GM12801 (cell line): ENCODE results near the gene KLHL3.

Experiments
- CTCF ChIP-seq: IDR thresholded peaks from one replicate; pipeline ENCODE4 v1.5.1; 2011; ENCODE audit warnings: control low read depth; ENCODE audit not compliant: insufficient read length; ENCODE audit errors: extremely low read depth

The KLHL3 gene

DNA sequence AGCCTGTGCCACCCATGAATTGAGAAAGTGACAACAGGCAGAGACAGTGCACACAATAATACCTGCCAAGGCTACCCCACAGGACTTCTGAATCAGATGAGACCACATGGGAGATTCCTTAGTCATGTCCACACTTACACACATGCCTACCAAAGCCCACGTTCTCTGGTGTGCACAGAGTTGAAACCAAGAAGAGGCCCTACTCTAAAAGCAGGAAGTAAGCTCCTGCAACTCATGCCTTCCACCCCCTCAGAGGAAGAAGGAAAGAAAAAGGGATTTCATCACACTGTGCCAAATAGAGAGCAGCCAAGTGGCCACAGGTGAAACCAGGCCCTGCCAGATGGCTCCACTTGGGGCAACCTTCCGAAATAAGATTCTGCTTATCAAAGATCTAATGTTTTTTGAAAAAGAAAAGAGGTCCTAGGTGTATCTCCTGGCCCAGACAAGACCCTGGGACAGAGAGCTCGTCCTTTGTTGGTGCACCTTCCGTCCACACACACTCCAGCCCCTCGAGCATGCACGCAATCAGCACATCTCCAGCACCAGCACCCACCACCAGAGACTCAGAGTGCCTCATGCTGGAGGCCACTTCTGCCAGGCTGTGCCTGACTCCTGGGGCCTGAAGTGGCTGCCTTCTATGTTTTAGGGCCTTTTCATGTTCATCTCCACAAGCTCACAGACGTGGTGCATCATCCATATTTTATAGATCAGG lies 122.2 kb downstream of the KLHL3 start:
- TF ChIP-seq CTCF, result no peak

DNA sequence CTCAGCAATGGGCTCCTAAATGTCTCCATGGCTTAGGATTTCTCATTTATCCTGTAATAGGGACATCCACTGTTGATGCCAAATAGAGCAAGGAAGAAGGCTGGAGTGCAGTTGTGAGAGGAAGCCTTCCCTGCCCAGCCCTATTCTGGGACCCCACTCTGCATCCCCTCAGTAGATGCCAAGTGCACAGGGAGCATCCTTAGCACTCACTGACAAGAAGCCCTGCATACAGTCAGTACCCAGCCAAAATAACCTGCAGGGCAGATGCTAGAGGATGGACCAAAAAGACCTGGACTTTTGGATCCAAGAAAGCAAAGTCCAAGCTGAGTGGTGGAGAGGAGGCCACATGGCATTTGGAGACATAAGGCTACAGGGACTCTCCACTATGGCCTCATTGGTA lies 123.3 kb downstream of the KLHL3 start:
- TF ChIP-seq CTCF, result no peak

GRCh38 chr5:137611794-137612435 lies 124.0 kb downstream of the KLHL3 start:
- TF ChIP-seq CTCF, result no peak

GRCh38 chr5:137611011-137611580 lies 124.8 kb downstream of the KLHL3 start:
- no peak for TF ChIP-seq CTCF

DNA sequence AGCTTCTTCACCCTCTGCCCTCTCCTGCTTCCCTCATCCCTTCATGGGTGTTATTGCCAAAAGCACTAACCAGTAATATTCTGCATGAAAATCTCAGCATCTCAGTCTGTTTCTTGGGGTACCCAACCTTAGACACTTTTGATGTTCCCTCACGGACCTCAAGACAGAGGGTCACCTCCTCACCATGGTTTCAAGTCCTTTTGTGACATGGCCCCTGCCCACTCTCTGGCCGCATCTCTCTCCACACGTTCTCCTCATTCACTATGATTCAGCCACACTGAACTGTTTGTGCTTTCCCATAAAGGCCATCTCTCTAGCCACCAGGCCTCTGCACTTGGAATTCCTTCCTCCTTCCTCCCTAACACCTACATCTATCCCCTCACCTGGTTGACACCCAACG lies 125.3 kb downstream of the KLHL3 start:
- no peak for TF ChIP-seq CTCF

GRCh38 chr5:137609127-137609526 lies 126.8 kb downstream of the KLHL3 start:
- TF ChIP-seq CTCF, result no peak

GRCh38 chr5:137607771-137608170 lies 128.1 kb downstream of the KLHL3 start:
- no peak for TF ChIP-seq CTCF
